Fibroblast of mammary gland (primary cell): ENCODE measurements around the gene CNTNAP3B.
"Not testable (repeated sequence)": the region's sequence is repeated elsewhere in the genome, so short reads cannot be mapped to it uniquely, and the experiment has no call there.

Experiments
- DNase-seq: peaks from one replicate; pipeline ENCODE4 v3.0.0-alpha.2; 2010; ENCODE audit warnings: low read depth
- H3K4me3 ChIP-seq: 2 replicates; pipeline ENCODE4 v1.5.1; 2011; ENCODE audit warnings: low read depth, mild to moderate bottlenecking, low read length, moderate library complexity; ENCODE audit not compliant: control insufficient read depth

The CNTNAP3B gene

DNA sequence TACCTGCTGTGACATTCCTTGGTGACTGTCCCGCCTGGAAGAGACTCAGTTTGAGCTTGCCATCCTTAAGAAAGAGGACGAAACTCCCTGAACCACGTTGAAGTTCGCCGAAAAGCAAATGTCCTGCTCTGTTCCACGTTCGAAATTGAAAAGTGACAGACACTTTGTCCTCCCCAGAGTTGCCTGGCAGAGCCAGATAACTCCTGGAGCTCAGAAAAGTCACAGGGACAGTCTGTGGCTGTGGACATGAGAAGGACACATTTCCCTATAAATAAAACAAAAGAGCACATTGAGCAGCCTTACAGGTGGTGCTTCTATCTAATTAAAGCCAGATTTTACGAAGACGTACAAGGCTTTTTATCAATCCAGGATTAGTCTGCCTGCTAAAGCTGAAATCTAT, 137.6 kb downstream of the CNTNAP3B start:
- not testable (repeated sequence) for H3K4me3 ChIP-seq, DNase-seq

DNA sequence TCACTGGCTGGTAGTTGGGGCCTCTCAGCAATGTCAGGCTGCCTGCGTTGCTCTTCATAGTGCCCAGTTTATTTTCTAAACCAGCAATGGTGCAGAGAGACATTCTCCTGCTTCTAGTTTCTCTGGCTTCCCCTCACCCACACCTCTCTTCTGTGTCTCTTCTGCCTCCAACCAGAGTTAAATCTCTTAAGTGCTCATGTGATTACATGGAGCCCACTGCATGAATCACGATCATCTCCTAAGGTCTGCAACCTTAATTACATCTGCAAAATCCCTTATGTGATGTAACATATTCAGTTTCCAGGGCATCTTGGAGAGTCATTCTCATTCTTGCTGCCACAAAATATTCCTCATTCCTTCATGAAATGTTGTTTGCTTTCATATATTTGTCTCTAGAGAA, 149.0 kb downstream of the CNTNAP3B start:
- not testable (repeated sequence) for DNase-seq, H3K4me3 ChIP-seq

GRCh38 chr9:41977965-41978600, 151.1 kb downstream of the CNTNAP3B start:
- not testable (repeated sequence) for DNase-seq, H3K4me3 ChIP-seq

- not testable (repeated sequence) for DNase-seq, H3K4me3 ChIP-seq
These were observed 154.3 kb downstream of the CNTNAP3B start for GRCh38 chr9:41974906-41975305.

DNA sequence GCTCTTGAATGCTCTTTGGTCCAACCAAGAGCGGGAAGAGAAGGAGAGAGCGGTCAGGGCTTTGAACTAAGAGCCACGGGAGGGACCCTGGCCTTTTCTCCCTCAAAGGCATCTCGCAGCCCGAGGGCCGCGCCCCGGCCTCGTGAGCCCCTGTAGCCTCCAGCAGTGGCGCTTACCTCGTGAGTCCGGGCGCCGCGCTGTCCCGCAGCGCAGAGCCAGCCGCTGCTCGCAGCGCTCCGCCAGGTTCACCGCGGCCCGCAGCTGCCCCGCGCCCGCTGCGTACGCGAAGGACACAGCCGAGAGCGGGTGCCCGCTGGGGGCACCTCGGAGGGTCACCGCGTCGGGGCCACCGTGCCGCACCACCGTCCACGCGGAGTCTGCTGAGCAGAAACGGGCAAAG, 176.2 kb downstream of the CNTNAP3B start:
- DNase-seq, H3K4me3 ChIP-seq: not testable (repeated sequence)

DNA sequence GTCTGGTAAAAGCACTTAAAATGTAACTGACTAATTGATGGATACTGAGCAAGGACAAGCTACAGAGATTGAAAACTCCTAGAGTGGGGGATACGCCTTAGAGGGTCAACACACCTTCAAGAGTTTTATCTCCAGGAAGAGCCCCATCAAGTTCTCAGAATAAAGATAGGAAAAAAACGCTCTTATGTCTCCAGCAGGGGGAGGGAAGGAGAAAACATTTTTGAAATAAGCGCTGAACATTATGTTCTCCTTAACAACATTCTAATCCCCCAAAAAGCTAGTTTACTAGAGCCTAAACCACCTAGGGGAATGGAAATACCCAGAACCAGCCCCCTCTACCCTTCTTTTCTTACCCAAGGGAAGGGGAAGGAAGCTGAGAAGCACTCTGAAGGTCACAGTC, 187.5 kb downstream of the CNTNAP3B start:
- H3K4me3 ChIP-seq, DNase-seq: not testable (repeated sequence)

DNA sequence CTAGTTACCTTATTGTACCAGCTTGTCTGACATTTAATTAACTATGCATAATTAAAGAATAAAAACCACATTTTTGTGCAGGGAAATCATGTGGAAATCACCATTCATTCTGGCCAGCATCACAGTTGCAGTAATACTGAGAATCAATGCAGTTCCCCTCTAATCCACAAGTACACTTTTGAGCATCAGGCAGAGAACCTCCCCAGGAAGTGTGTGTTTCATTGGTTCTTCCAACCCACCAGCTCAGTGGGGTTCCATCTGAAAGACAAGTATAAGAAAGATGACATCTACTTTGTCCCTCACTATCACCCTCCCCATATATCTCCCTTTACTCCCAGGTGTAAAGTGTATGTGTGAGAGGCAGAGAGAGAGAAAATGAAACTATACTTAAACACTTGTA, 191.1 kb downstream of the CNTNAP3B start:
- not testable (repeated sequence) for H3K4me3 ChIP-seq, DNase-seq

DNA sequence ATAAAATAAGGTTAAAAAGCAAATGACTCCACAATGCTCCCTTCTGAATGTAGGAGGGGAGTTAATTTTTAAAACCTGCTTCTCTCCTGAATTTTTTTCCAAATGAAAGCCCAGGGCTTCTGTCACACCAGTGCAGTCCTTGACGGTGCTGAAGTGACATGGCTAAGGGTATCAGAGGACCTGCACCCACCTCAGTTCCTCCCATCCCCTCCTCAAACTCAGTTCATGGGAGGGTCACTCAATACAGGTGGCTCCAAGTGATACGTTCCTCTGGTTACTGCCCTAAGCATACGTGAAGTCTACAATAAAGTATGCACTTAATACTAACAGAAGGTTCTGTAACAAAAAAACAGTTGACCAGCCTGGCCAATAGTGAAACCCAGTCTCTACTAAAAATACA, 193.5 kb downstream of the CNTNAP3B start:
- H3K4me3 ChIP-seq, DNase-seq: not testable (repeated sequence)

DNA sequence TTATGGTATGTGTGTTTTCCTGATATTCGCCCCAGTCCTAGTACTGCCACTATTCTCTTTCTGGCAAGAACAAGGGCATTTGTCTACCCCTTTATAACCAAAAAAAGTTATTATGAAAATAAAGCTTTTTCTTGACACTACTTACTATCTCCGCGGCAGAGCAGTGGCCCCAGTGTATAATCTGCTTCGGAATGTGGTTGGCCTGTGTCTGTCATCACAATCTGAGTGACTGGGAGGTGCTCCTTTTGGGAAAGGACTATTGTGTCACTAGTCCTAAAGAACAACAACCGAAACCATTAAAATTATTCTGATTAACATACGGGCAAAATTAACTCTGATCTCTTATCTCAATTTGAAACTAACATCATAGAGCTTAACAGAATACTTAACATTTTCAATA, 200.1 kb downstream of the CNTNAP3B start:
- H3K4me3 ChIP-seq, DNase-seq: not testable (repeated sequence)

GRCh38 chr9:41917374-41917773, 211.9 kb downstream of the CNTNAP3B start:
- DNase-seq, H3K4me3 ChIP-seq: not testable (repeated sequence)

- not testable (repeated sequence) for DNase-seq, H3K4me3 ChIP-seq
These were observed 223.7 kb downstream of the CNTNAP3B start for GRCh38 chr9:41905488-41905887.

DNA sequence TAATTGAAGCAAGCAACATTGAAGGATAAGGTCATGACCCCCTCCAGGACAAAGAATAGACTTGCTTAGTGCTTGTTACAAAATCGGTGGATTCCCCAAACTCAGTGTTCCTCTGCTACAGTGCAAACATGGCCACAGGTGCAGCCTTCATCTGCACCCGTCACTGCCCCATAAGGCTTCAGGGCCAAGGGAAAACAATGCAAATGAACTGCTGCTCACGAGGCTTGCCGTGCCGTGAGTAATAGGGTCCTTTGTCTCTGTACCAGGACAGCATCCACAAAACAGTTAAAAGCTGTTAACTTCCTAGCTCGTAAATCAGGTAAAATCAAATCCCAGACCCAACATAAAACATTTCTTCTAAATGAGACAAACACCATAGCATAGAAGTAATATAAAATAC, 226.5 kb downstream of the CNTNAP3B start:
- H3K4me3 ChIP-seq, DNase-seq: not testable (repeated sequence)

DNA sequence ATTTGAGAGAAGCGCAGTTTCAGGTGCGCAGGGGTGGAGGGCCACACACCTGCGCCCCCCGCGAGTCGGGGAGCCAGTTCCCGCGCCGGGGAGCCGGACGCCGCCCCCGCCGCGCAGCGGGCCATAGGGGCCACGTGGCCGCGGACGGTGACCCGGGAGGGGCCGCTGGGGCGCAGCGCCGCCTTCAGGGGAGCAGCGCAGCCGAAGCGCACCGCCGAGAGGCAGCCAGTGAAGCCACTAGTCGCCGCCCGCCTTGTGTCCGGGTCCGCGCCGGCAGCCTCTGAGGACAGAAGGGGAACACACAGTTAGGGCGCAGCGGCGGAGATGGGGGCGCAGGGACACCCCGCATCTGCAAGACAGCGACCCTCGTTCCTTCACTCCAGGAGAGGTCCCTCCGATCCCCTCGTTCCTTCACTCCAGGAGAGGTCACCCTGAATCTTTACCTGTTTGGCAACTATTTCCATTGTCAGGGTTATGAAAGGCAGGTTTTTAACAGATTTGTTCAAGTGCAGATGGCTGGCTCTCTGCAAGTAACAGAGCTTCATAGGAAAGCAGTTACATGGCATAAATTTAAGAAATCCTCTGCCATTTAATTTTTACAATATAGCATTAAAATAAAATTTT, 230.4 kb downstream of the CNTNAP3B start:
- not testable (repeated sequence) for DNase-seq, H3K4me3 ChIP-seq

GRCh38 chr9:41874557-41874956, 254.7 kb downstream of the CNTNAP3B start:
- not testable (repeated sequence) for DNase-seq, H3K4me3 ChIP-seq

GRCh38 chr9:41855422-41855821, 273.8 kb downstream of the CNTNAP3B start:
- DNase-seq = not testable (repeated sequence)

DNA sequence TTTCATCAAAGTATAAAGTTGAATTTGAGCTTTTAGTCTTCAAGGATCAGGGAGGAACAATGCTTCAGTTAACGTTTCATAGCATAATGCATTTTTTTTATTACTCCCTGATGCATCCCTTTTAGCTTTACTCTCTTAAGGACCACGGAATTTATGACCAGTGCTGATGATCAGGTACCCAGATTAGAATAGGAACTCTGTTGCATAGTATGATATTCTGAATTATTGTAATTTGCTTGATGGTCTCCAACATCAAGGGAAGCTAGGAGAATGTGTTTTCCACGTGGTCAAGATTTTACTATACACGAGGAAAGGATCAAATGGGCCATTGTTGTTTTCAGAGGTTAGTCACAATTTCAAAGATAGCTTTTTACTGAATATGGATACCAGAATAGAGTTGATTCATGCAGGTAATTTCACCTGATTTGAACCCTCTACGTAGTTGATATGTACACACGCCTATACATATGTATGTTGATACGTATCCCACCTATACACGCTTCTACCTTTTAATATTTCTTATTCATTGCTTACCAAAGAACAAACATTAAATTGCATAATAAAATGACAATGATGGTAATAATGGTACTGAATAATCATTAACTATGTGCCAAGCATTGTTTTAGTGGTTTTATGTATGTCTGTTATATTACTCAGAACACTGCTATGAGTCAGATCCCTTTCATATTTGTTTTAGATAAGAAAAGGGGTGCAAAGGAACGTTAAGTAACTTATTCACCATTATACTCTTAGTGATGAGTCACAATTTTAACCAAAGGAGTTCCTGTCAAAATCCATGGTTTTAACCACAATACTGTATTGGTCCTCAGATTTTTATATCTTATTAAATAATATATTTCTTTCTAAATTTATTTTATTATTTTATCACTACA, 277.1 kb downstream of the CNTNAP3B start:
- H3K4me3 ChIP-seq, DNase-seq: not testable (repeated sequence)

More at GRCh38 chr9:41855422-41855821, 273.8 kb downstream of the CNTNAP3B start:
- not testable (repeated sequence) for H3K4me3 ChIP-seq

- DNase-seq, H3K4me3 ChIP-seq: not testable (repeated sequence)
These were observed 281.4 kb downstream of the CNTNAP3B start for GRCh38 chr9:41847829-41848228.
